EL (cell line): Measurements from ENCODE around the gene DLGAP4.

Experiments
- DNase-seq: peaks from one replicate; pipeline ENCODE4 v3.0.0-alpha.2; 2016

Gene DLGAP4

DNA sequence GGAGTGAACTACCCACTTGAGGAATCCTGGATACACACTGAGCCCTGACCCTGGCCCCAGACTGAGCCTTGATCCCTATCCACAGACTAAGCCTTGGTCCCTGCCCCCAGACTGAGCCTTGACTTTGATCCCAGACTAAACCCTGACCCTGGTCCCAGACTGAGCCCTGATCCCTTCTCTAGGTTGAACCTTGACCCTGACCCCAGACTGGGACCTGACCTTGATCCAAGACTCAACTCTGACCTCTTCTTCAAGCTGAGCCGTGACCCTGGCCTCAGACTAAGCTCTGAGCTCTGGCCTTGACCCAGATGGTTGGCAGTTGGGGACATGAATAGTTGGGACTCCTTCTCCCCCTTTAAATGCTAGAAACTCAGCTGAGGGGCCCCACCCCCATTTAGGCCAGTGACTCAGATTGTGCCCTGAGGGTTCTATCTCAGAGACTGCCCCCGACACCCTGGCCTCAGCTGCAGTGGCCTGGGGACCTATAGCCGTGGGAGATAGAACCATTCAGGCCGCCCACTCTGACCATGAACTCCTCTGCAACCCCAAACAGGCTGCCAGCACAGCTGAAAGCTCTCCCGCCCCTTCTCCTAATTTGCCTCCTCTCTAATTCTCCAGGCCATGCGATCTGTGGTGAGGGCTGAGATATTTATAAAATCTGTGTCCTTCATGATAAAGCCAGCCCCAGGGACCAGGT, 84.7 kb downstream of the DLGAP4 start:
- peak; percentile 14 for DNase-seq

DNA sequence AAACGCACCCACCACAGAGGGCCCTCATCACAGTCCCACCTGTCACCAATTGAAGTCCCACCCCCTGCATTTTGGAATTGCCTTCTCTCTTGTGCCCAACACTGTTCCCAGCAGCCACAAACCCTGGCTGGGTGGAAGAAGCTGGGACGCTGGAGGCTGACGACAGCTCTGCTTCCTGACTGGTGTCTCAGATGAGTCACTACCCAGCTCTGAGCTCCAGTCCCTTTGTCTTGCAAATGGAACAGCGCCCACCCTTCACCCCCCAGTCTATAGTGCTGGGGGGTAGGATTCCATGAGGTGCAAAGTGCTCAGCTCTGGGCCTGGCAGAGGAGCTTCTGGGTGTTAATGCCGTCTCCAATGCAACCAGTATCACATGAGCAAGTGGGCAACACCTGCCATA, 85.3 kb downstream of the DLGAP4 start:
- DNase-seq, result peak; percentile 40

DNA sequence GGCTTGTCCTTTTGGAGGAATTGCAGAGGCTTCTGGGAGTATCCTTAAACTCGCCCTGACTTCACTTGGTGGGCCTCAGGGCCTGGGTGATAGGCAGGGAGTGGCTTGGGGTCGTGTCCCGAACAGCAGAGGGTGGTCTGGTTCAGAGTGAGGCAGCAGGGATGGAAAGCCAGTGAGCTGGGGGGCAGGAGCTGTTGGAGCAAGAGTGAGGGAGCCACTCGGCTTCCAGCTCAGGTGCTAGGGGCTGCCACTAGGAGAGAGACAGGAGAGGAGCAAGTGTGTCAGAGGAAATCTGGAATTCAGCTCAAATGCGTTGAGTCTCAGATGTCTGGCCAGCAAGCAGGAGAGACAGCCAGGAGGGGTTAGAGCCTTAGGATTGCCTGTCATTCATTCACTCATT, 85.8 kb downstream of the DLGAP4 start:
- no peak for DNase-seq

DNA sequence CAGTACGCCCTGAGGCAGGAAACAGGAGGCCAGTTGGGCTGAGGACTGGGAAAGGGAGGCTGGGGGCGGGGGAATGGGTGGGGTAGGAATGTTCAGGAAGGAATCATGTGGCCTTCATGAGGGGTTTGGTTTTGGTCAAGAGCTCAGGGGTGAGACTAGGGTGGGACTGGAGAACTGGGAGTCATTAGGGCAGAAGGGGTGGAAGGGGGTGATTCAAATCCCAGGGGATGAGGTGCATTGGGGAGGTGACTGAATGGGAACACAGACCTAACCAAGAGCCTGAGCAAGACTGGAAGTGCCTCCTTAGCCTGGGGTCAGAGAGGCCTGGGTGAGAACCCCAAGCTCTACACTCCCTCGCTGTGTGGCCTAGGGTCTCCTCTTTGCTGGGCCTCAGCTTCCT, 86.8 kb downstream of the DLGAP4 start:
- DNase-seq, result no peak

DNA sequence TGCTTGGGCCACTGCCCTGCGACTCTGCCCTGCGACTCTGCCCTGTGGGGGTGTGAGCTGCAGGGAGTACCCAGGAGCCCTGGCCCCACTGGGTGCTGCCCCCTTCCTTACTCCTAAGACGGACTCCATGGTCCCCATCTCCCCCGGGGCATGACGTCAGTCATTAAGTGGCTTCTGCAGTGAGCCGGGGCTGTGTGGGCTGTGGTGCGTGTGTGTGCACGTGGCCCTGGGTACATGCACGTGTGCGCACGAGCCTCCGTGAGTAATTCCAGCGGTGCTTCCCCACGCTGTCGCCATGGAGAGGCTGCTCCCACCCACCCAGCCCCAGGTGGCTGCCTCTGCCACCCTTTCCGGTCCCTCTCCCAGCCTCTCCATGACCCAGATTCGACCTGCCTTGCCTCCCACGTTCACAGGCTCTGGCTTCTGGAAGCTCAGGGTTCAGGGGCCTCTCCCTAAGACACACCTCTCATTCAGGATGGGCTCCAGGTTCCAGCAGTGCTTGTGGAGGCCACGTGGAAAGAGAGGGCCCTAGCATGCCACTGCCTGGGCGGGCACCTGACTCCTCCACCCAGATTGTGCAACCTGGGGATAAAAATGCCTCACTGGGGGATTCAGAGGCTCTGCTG, 88.3 kb downstream of the DLGAP4 start:
- no peak for DNase-seq

DNA sequence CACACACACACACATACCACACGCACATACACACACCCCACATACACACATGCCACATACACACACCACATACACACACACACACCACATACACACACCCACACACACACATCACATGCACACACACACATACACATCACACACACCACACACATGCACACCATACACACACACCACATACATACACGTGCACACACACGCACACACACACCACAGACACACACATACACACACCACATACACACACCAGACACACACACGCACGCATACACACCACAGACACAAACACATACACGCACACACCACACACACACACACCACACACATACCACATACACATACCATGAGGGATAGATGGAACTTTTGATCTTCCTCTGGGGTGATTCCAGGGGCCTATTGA, 90.2 kb downstream of the DLGAP4 start:
- DNase-seq, result no peak

DNA sequence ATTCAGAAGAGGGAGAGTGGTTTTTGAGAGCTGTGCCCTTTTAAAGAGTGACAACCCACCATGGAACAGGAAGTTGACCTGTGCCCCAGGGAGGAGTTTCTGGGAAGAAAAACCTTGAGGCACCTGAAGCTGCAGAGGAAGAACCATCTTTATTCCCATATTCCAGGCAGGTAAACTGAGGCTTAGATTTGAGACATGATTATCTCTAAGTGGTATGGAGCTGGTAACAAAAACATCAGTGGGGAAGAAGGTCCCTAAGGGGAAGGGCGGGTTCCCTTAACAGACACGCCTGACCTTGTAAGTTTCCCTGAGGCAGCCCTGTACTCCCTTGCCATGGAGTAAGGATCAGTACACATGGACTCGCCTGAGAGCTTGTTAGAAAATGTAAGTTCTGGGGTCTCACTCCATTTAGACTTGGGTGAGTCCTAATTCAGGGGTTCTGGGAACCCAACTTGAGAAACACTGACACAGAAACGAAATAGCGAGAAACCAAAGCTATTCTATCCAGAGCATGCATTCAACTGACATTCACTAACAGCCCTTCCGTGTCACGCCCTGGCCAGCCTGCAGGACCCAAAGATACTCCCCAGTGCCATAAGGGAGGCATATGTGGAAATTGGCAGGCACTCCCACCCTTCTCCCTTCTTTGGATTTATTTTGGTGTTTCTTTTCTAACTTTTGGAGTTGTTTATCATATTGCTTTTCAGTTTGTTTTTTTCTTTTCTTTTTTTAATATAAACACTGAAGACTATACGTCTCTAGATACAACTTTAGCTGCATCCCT, 90.9 kb downstream of the DLGAP4 start:
- no peak for DNase-seq

DNA sequence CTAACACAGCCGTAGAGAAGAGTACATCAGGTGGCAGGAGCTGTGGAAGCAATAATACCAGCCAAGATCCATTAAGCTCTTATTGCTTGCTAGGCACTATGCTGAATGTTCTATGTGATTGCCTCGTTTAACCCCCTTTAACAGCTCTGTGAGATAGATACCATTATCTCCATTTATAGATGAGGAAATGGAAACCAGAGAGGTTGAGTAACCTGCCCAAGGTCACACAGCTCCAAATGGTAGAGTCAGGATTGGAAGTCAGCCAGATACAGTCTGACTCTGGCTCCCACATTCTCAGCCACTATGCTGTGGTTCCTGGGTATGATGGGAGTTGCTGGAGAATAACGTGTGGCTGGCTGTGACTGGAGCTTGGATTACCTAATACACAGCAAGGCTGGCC, 92.4 kb downstream of the DLGAP4 start:
- no peak for DNase-seq

DNA sequence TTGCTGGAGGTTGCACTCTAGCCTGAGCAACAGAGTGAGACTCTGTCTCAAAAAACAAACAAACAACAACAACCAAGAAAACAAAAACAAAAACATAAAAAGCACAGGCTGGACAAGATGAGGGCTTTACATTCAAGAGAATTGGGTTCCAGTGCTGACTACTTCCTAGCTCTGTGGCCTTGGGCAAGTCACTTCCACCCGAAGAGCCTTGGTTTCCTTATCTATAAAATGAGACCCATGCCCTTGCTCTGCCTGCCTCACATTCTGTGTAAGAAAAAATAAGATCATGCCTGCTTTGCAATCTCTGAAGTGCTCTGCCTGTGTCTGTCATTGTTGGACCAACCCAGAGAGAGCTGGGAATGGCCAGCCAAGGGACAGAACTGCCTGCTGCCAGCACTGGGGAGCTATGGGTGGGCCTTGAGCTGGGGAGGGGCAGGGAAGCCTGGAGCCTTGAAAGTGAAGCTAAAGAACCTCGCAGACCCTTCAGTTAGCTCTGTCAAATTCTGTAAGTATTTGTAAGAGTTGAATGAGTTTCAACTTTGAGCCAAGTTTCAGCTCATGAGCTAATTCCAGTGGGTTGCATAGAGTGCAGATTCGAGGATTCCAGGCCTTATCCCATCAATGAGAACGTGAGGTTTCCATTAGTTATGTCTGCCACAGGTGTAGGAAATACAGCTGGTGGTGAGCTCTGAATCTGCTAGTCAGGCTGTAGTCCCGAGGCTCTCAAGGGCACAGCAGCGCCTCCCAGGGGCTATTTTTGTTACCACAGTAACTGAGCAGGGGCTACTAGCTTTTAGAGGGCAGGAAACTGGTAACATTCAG, 93.2 kb downstream of the DLGAP4 start:
- DNase-seq, result peak; percentile 50

DNA sequence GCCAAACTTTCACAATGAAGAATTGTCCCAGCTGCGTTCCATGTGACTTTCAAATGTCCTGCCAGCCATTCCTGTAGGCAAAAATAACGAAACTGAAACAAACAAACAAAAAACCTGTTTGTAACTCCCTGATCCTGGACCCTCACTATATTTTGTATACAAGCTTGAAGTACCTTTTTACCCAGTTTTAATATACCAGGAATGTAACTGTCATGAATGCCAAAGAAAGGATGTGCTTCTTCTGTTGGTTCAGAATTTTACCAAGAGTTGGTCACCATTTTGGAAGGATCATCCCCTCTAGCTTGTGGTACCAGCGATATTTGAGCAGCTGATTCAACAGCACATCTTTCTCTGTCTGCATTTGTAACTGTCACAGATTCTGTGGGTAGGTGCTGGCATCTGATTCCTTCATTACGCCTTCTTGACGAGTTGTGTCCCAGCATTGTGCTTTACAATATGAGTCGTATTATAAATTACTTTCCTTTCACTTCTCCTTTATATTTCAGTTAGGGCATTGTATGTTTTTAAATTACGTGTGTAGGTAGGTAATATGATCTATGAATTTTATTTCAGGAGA, 93.9 kb downstream of the DLGAP4 start:
- no peak for DNase-seq

DNA sequence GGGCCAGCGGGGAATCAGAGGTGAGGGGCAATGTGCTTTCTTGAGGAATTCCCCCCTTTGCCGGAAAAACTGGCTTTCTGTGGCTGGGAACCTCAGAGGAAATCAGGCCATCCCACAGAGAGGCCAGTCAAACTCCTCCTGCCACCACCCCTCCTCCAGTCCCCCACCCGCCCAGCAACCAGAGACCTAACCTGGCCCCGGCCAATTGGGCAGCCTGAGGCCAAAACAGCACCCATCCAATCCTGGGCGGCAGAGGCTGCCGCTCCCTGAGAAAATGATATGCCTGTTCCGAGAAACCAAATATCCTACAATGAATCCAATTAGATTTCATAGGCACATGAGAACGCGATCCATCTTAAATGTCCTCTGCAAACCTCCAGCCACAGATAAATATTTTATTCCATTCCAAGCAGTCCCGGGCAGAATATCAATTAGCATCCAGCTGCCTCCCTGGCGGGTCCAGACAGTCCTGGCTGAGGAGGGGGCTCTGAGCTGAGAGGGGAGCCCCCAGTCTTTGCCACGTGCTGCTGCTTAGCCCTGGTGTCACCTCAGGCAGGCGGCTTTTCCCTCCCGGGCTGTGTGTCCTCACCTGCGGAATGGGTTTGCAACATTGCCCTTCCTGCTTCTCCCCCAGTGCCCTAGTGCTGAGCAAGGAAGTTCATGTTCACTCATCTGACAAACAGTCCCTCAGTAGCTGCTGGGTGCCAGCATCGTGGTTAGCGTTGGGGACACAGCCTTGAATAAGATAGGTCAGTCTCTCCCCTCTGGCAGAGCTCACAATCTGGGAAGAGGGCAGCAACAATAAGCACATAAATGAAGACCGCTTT, 95.0 kb downstream of the DLGAP4 start:
- DNase-seq, result no peak

DNA sequence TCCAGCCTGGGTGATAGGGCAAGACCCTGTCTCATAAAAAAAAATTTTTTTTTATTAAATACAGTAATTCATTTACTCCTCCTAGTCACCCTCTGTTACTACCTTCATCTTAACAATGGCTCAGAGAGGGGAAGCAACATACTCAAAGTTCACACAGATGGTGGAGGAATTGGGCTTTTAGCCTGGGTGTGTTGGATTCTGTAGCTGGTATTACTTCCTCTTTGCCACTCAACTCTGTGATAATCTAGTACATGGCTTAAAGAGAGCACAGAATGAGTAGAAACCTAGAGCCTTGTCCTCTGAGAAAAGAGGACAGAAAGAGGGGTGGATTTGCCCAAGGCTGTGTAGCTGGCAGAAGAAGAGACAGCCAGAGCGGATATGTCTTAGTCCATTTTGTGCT, 96.6 kb downstream of the DLGAP4 start:
- no peak for DNase-seq

DNA sequence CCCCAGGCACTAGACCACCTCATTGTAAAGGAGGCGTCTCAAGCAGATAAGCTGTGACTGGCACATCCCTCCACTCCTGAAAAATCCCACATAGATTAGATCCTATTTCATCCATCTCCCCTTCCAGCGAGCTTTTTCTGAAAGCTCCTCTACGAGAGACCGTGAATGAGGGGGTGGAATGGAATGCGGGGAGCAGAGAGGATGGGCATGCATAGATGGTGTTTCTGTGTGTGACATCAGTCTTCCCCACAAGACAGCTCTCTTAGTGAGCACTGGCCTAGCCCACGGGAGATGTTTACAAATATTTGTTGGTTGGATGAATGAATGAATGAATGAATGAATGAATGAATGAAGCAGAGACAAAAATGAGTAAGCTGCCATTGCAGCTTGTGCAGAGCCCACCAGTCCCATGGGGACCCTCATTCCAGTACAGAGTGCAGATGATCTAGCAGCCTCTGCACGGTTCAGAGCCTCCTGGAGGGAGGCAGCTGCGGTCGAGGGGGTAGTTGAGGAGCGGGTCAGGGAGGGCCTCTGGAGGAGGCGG, 98.4 kb downstream of the DLGAP4 start:
- DNase-seq, result no peak

DNA sequence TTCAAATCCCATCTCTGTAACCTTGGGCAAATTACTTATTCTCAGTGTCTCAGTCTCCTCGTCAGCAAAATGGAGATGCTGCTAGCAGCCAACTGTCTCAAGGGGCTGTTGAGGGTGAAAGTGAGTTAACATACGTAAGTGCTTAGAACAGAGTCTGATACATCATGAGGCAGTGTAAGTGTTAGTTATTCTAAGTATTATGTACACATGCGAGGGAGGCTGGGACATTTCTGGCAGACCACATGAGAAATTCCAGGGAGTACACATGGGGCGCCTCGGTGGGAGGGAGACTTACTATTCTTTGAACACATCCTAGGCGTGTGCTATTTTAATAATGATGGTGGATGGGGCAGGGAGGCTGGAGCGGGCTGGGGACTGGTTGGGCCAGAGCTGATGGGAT, 99.1 kb downstream of the DLGAP4 start:
- no peak for DNase-seq

DNA sequence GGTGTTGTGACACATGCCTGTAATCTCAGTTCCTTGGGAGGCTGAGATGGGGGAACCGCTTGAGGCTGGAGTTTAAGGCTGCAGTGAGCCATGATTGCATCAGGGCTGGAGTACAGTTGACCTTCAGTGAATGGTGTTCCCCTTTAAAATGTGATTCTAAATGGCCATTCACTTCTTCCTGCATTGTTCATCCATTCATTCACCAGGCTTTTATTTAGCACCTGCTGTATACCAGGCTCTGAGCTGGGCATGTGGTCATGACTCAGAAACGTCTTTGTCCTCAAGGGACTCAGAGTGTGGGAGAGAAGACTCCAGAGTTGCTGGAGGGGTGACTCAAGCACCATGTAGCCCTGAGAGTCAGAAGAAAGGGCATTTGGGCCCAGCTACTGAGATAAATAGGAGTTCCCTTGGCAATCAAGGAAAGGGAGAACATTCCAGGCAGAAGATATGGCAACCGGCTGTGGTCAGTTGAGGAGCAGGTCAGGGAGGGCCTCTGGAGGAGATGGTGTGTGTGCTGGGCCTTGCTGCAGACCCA, 101.1 kb downstream of the DLGAP4 start:
- DNase-seq, result peak; percentile 33

DNA sequence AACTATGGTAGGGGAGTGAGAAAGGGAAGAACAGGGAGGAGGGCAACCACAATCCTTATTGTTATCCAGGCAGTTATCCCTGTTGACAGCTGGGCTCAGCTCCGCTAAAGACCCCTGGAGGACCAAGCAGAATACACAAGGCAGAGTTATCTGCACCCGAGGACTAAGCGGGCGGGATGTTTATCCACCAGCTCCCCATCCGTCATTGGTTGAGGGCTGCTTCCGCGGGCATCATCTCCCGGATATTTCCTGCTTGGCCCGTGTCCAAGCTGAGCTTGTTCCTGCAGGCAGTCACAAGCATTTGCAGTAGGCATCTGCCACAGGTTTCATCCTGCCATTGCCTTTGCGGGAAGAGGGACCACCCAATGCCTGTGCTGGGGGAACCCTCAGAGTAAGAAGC, 102.1 kb downstream of the DLGAP4 start:
- peak; percentile 55 for DNase-seq

DNA sequence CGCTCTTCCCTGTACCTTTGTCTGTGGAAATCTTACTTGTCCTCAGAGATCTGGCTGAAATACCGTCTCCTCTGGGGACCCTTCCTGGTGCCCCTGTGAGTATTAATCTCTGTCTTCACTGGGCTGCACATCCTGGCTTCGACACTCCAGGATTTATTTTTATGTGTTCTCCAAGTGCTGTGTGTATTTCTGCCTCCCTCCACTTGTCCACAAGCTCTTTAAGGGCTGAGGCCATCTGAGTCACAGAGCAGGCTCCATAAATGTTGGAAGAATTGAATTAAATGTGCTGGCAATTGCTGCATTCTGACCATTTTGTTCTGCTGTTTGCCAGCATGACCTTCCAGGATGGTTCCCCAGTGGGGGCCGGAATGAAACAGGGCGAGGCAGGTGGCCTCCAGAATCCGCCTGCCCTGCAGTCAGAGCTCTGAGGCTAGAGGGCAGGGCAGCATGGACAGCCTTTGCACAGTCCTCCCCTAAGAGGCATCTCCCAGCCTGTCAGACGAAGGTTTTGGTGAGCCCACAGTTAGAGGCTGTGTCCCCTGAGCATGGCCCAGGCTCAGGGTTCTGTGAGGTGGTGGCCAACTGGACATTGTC, 105.8 kb downstream of the DLGAP4 start:
- no peak for DNase-seq

DNA sequence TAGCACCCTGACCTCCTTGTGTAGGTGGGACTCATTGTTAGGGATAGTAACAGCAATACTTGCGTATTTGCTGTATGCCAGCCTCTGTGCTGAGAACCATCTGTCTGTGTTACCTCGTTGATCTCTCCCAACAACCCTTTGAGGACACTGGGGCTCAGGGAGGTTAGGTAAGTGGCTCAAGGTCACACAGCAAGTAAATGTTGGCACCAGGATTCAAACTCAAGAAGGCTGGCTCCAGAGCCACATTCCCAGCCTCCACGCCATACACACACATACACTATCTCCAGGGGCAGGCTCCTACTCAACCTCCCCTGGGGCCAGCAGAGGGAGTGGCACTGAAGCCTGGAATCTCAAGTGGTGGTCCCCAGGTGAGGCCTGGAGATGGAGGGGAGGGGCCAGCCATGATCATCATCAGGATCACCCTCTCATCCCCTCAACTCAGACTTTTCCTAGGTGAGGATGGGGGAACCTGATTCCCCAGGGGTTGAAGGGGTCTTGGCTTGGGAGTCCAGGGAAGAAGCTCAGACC, 109.4 kb downstream of the DLGAP4 start:
- DNase-seq, result no peak

DNA sequence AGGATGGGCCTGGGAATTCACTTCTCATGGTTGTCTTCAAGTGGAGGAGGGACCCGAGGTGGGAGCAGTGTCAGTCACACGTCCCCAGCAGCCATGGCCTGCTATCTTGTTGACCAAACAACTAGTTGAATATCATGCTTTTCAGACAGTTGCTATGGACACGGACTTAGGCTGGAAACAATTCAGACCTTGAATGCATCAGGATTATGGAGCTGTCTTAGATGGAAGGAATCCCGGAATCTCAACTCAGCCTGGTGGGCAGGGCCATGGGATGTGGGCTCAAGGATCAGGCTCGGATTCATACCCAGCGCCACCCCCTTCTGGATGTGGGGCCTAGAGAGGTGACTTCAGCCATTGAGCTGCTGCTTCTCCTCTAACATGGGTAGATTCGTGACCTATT, 112.6 kb downstream of the DLGAP4 start:
- no peak for DNase-seq

DNA sequence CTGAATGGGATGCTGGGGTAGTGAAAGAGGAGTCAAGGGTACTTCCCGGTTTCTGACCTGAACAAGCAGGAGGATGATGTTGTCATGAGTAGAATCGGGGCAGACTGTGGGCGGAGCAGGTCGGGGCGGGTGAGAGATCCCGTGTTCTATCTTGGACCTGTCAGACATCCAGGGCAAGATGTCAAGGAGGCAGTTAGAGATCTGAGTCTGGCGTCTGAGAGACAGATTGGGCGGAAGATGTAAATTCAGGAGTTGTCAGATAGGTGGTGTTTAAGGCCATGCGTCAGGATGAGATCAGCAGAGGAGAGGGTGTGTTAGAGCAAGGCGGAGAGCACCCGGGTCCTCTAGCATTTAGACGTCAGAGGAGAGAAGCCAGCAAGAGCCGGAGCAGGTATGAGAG, 115.5 kb downstream of the DLGAP4 start:
- no peak for DNase-seq

DNA sequence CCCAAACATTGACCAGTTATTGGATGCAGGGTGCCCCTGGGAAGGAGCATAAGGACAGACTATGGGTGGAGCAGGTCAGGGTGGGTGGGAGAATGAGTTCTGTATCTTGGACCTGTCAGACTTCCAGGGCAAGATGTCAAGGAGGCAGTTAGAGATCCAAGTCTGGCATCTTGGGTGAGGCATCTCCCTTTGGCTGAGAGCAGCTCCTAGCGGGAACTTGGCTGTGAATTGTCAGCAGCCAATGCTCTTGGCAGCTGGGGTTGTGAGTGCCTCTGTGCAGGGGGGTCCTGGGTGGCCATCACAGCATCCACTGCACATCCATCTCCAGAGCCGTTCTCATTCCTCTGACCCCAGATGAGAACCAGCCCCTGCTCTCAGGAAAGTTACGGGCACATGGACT, 118.2 kb downstream of the DLGAP4 start:
- no peak for DNase-seq
